ENCODE results near the gene KYNU.
"Not testable (repeated sequence)": the region's sequence is repeated elsewhere in the genome, so short reads cannot be mapped to it uniquely, and the experiment has no call there.

KYNU gene

GRCh38 chr2:142920571-142920970 is 43.1 kb downstream of the KYNU start:
- DNase-seq, result no peak

GRCh38 chr2:142926445-142926844 is 49.0 kb downstream of the KYNU start:
- no peak for DNase-seq

GRCh38 chr2:142930835-142931398 is 53.5 kb downstream of the KYNU start:
- no peak for DNase-seq

- DNase-seq, result no peak
Observed at GRCh38 chr2:142933916-142934315, 56.5 kb downstream of the KYNU start.

- DNase-seq, result no peak
Observed at GRCh38 chr2:142935563-142936089, 58.2 kb downstream of the KYNU start.

GRCh38 chr2:142936629-142937028 is 59.2 kb downstream of the KYNU start:
- DNase-seq, result no peak

- no peak for DNase-seq
Observed at GRCh38 chr2:142937347-142937746, 59.9 kb downstream of the KYNU start.

- no peak for DNase-seq
Observed at GRCh38 chr2:142938240-142938639, 60.8 kb downstream of the KYNU start.

- no peak for DNase-seq
Observed at GRCh38 chr2:142940606-142941223, 63.3 kb downstream of the KYNU start.

GRCh38 chr2:142942690-142943089 is 65.2 kb downstream of the KYNU start:
- DNase-seq, result no peak

GRCh38 chr2:142944264-142944663 is 66.8 kb downstream of the KYNU start:
- no peak for DNase-seq

- DNase-seq, result no peak
Observed at GRCh38 chr2:142944721-142945120, 67.3 kb downstream of the KYNU start.

- DNase-seq, result no peak
Observed at GRCh38 chr2:142946941-142947340, 69.5 kb downstream of the KYNU start.

- DNase-seq, result not testable (repeated sequence)
Observed at GRCh38 chr2:142948723-142949122, 71.3 kb downstream of the KYNU start.

- not testable (repeated sequence) for DNase-seq
Observed at GRCh38 chr2:142950323-142950722, 72.9 kb downstream of the KYNU start.

GRCh38 chr2:142951190-142952007 is 73.9 kb downstream of the KYNU start:
- no peak for DNase-seq

- no peak for DNase-seq
Observed at GRCh38 chr2:142952018-142952417, 74.6 kb downstream of the KYNU start.

- DNase-seq, result no peak
Observed at GRCh38 chr2:142952793-142953494, 75.5 kb downstream of the KYNU start.

GRCh38 chr2:142954493-142954892 is 77.0 kb downstream of the KYNU start:
- DNase-seq, result no peak

GRCh38 chr2:142957144-142957543 is 79.7 kb downstream of the KYNU start:
- no peak for DNase-seq

GRCh38 chr2:142961202-142961601 is 83.7 kb downstream of the KYNU start:
- DNase-seq, result no peak

- no peak for DNase-seq
Observed at GRCh38 chr2:142965443-142965842, 88.0 kb downstream of the KYNU start.

GRCh38 chr2:142966284-142966683 is 88.8 kb downstream of the KYNU start:
- DNase-seq, result no peak
